Measurements from ENCODE around the gene ABCA9. TPM values are rescaled to one million over a fixed set of nuclear protein-coding genes. Genes with fewer than 3 reads are reported as not detected.

ABCA9 gene
- total RNA-seq, 8 experiments from 2014 or later, result 0.09 to 29.2 (median 0.82) TPM

GRCh38 chr17:69061721-69062556 is 1.2 kb upstream of the ABCA9 start:
- WGBS, 10 experiments, result 23 to 100% (median 91%) methylated on average over 1 to 4 of the region's 4 CpGs
- in situ Hi-C loops (cut with MboI; ENCODE audit: low pct_unique_long_range_greater_than_20kb in 2 of 9, low sequenced_read_pairs in 9 of 9, unreplicated experiment in 9 of 9), result no loop called here
- ATAC-seq (replicated peaks in 6 of 8), result no peak
- H3K4me1 ChIP-seq (replicated peaks in 1 of 2), result no peaks in the 10 kb centered on the region
- no peak overlapping the region for H3K4me3 ChIP-seq
- H3K27ac ChIP-seq, result no peak overlapping the region

GRCh38 chr17:69059458-69060175 is 1.1 kb downstream of the ABCA9 start:
- no peak overlapping the region for H3K4me3 ChIP-seq

GRCh38 chr17:69058165-69058564 is 2.6 kb downstream of the ABCA9 start:
- Histone ChIP-seq H3K27ac (no peak overlapping the region), H3K4me3 (no peak overlapping the region), H3K4me1 (replicated peaks in 1 of 2) (no peaks in the 10 kb centered on the region)
- in situ Hi-C loops (cut with MboI; ENCODE audit: low pct_unique_long_range_greater_than_20kb in 2 of 9, low sequenced_read_pairs in 9 of 9, unreplicated experiment in 9 of 9), result no loop called here
- WGBS, 10 experiments, result 100% methylated on average over 1 of the region's 1 CpG; no CpG with 5 or more reads in 6 of the 10 experiments
- ATAC-seq (replicated peaks in 6 of 8), result no peak

More at GRCh38 chr17:69059458-69060175, 1.1 kb downstream of the ABCA9 start:
- no peaks in the 10 kb centered on the region for H3K4me1 ChIP-seq (replicated peaks in 1 of 2)
- WGBS, 10 experiments, result 15 to 100% (median 77%) methylated on average over 1 to 6 of the region's 7 CpGs
- H3K27ac ChIP-seq, result no peak overlapping the region
- in situ Hi-C loops (cut with MboI; ENCODE audit: low pct_unique_long_range_greater_than_20kb in 2 of 9, low sequenced_read_pairs in 9 of 9, unreplicated experiment in 9 of 9), result no loop called here
- no peak for ATAC-seq (replicated peaks in 6 of 8)

- H3K4me1 ChIP-seq (replicated peaks in 1 of 2), result no peaks in the 10 kb centered on the region
- no peak for ATAC-seq (replicated peaks in 6 of 8)
- no peak overlapping the region for H3K27ac ChIP-seq
- in situ Hi-C loops (cut with MboI; ENCODE audit: low pct_unique_long_range_greater_than_20kb in 2 of 9, low sequenced_read_pairs in 9 of 9, unreplicated experiment in 9 of 9), result no loop called here
- H3K4me3 ChIP-seq, result no peak overlapping the region
- 60 to 100% (median 88%) methylated on average over 1 of the region's 1 CpG; no CpG with 5 or more reads in 3 of the 10 experiments for WGBS, 10 experiments
These were observed 3.4 kb downstream of the ABCA9 start for GRCh38 chr17:69057280-69057679.

DNA sequence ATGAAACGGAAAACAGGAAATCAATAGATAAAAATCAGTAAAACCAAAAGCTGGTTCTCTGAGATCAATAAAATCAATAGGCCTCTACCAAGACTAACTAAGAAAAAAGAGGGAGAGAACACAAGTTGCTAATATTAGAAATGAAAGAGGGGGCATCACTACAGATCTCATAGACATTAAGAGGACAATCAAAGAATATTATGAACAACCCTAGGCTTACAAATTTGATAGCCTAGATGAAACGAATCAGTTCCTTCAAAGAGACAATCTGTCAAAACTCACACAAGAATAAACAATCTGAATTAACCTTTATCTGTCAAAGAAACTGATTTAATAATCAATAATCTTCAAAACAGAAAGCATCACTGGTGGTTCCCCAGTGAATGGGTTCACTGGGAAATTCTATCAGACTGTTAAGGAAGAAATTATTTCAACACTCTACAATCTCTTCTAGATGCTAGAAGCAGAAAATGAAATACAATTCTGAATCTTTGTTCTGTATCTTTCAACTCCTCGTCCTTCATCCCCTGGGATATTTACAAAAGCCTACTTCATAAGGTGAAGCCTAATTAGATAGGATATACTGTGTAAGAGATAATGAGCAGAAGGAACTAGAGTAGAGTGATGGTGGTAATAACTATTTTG is 4.4 kb downstream of the ABCA9 start:
- Histone ChIP-seq H3K4me3 (no peak overlapping the region), H3K27ac (no peak overlapping the region), H3K4me1 (replicated peaks in 1 of 2) (no peaks in the 10 kb centered on the region)
- in situ Hi-C loops (cut with MboI; ENCODE audit: low pct_unique_long_range_greater_than_20kb in 2 of 9, low sequenced_read_pairs in 9 of 9, unreplicated experiment in 9 of 9), result no loop called here
- ATAC-seq (replicated peaks in 6 of 8), result no peak
- WGBS, 10 experiments, result 54 to 82% (median 75%) methylated on average over 2 to 3 of the region's 3 CpGs; no CpG with 5 or more reads in 1 of the 10 experiments

- H3K4me1 ChIP-seq (replicated peaks in 1 of 2), result no peaks in the 10 kb centered on the region
- no peak overlapping the region for H3K27ac ChIP-seq
- in situ Hi-C loops (cut with MboI; ENCODE audit: low pct_unique_long_range_greater_than_20kb in 2 of 9, low sequenced_read_pairs in 9 of 9, unreplicated experiment in 9 of 9), result no loop called here
- ATAC-seq (replicated peaks in 6 of 8), result no peak
- no peak overlapping the region for H3K4me3 ChIP-seq
- 12 to 92% (median 81%) methylated on average over 1 to 2 of the region's 2 CpGs; no CpG with 5 or more reads in 2 of the 10 experiments for WGBS, 10 experiments
These were observed 5.4 kb downstream of the ABCA9 start for GRCh38 chr17:69055334-69055733.

DNA sequence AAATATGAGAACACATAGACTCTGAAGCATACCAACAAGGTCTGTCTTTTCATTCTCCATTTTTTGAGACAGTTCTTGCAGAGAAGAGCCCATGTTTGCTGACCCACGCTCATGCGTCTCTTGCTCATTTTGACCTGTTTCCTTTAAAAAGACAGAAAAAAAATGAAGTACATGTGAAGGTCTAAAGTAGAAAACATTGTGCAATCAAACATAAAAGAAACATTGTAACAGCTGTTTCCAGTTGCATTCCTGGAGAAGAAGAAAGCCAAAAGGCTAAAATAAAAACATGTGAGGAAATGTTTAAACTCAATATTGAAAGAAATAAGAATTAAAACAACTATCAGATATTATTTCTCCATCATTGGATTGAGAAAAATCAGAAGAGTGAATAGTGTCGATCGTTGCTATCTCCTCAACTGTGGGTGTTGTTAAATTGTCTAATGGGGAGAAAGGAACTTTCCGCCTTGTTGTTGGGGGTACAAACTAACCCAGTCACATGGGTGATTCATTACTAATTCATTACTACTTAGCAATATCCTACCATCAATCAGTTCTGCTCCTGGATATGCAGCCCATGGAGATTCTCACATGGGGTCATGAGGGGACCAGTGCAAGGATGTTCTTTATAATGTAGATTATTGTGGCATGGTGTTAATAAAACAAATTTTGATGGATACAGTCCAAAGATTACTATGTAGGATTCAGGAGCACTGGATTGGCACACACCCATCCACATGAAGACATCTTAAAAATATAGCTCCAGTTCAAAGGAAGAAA is 9.5 kb downstream of the ABCA9 start:
- in situ Hi-C loops (cut with MboI; ENCODE audit: low pct_unique_long_range_greater_than_20kb in 2 of 9, low sequenced_read_pairs in 9 of 9, unreplicated experiment in 9 of 9), result no loop called here
- Histone ChIP-seq H3K4me1 (replicated peaks in 1 of 2) (peaks cover 0 to 3% of the 10 kb centered on the region in 2 donors), H3K4me3 (no peak overlapping the region), H3K27ac (no peak overlapping the region)
- ATAC-seq (replicated peaks in 6 of 8), result no peak
- 30 to 100% (median 83%) methylated on average over 2 to 5 of the region's 5 CpGs for WGBS, 10 experiments

GRCh38 chr17:69048634-69049033 is 12.1 kb downstream of the ABCA9 start:
- H3K4me3 ChIP-seq, result no peak overlapping the region
- 86 to 100% (median 97%) methylated on average over 1 to 2 of the region's 2 CpGs; no CpG with 5 or more reads in 2 of the 10 experiments for WGBS, 10 experiments
- peaks cover 0 to 3% of the 10 kb centered on the region in 2 donors for H3K4me1 ChIP-seq (replicated peaks in 1 of 2)
- no peak overlapping the region for H3K27ac ChIP-seq
- no peak for ATAC-seq (replicated peaks in 6 of 8)
- in situ Hi-C loops (cut with MboI; ENCODE audit: low pct_unique_long_range_greater_than_20kb in 2 of 9, low sequenced_read_pairs in 9 of 9, unreplicated experiment in 9 of 9), result no loop called here

GRCh38 chr17:69047368-69048263 is 13.1 kb downstream of the ABCA9 start:
- no peak overlapping the region for H3K4me3 ChIP-seq
- H3K4me1 ChIP-seq (replicated peaks in 1 of 2), result peaks cover 0 to 3% of the 10 kb centered on the region in 2 donors
- in situ Hi-C loops (cut with MboI; ENCODE audit: low pct_unique_long_range_greater_than_20kb in 2 of 9, low sequenced_read_pairs in 9 of 9, unreplicated experiment in 9 of 9), result no loop called here
- peak overlapping the region in 1 of 2 donors; percentile 14 for H3K27ac ChIP-seq
- ATAC-seq (replicated peaks in 6 of 8), result peak in 7 of 8 experiments; percentile 28 to 96 (median 69)
- 7 to 53% (median 40%) methylated on average over 1 to 3 of the region's 3 CpGs; no CpG with 5 or more reads in 3 of the 10 experiments for whole genome bisulfite sequencing, 10 experiments

DNA sequence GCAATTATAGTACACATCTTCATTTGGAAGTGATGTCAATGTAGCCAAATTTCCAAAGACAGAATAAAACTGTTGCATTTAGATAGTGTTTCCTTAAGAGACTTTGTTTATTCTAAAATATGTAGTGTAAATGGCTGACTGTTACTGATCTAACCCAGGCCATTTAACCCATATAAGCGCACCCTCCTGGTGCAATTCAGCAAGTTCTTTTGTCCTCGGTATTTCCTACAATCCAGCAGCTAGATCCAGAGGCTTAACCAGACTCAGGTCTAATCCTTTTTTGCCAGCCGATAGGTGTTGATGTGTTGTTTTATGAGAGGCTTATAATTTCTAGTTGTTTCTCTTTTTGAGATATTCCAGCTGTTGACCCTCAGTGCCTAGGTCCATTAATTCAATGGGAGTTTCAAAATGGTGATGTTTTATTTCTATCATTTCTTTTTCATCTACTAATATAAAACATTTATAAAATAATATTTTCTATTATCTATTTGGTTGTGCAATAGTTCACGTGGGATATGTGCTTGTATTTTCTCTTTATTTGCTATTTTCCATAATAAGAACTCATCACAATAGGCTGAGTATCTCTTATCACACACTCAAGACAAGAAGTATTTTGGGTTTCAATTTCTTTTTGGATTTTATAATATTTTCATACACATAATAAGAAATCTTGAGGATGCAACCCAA is 14.5 kb downstream of the ABCA9 start:
- 31 to 100% (median 85%) methylated on average over 1 to 4 of the region's 4 CpGs; no CpG with 5 or more reads in 1 of the 10 experiments for WGBS, 10 experiments
- H3K4me3 ChIP-seq, result no peak overlapping the region
- H3K4me1 ChIP-seq (replicated peaks in 1 of 2), result peaks cover 0 to 3% of the 10 kb centered on the region in 2 donors
- in situ Hi-C loops (cut with MboI; ENCODE audit: low pct_unique_long_range_greater_than_20kb in 2 of 9, low sequenced_read_pairs in 9 of 9, unreplicated experiment in 9 of 9), result no loop called here
- no peak overlapping the region for H3K27ac ChIP-seq
- ATAC-seq (replicated peaks in 6 of 8), result no peak

- ATAC-seq (replicated peaks in 6 of 8), result no peak
- in situ Hi-C loops (cut with MboI; ENCODE audit: low pct_unique_long_range_greater_than_20kb in 2 of 9, low sequenced_read_pairs in 9 of 9, unreplicated experiment in 9 of 9), result no loop called here
These were observed 15.1 kb downstream of the ABCA9 start for GRCh38 chr17:69045646-69046045.

More at GRCh38 chr17:69045646-69046045, 15.1 kb downstream of the ABCA9 start:
- H3K4me1 ChIP-seq (replicated peaks in 1 of 2), result peaks cover 0 to 3% of the 10 kb centered on the region in 2 donors
- no peak overlapping the region for H3K27ac ChIP-seq
- 80 to 100% (median 95%) methylated on average over 1 to 2 of the region's 2 CpGs; no CpG with 5 or more reads in 4 of the 10 experiments for WGBS, 10 experiments
- no peak overlapping the region for H3K4me3 ChIP-seq

Data from motor neuron (in vitro differentiated cells).